Mesenchymal stem cell (in vitro differentiated cells and primary cell): ENCODE measurements around the gene C3orf20.

Experiments used
- DNase-seq: peaks from one replicate; pipeline ENCODE4 v3.0.0-alpha.2; 2013
- H2AFZ ChIP-seq: one replicate; pipeline ENCODE4 v1.6.1; 2013; ENCODE audit warnings: low read depth, mild to moderate bottlenecking, control low read depth, inconsistent platforms, low read length, moderate library complexity
- H2AK5ac ChIP-seq: 2 replicates; pipeline ENCODE4 v1.6.1; 2013; ENCODE audit warnings: low read length, moderate library complexity, mild to moderate bottlenecking, inconsistent platforms; ENCODE audit not compliant: severe bottlenecking
- H2BK120ac ChIP-seq: one replicate; pipeline ENCODE4 v1.6.1; 2013; ENCODE audit warnings: low read depth, mild to moderate bottlenecking, inconsistent platforms, low read length, moderate library complexity
- H2BK12ac ChIP-seq, 2 experiments: one replicate each; pipeline ENCODE4 v1.6.1; 2013; ENCODE audit warnings: inconsistent platforms in 2 of 2, low read length in 2 of 2, mild to moderate bottlenecking in 2 of 2, moderate library complexity in 2 of 2, control low read depth in 1 of 2
- H2BK15ac ChIP-seq: one replicate; pipeline ENCODE4 v1.6.1; 2013; ENCODE audit warnings: mild to moderate bottlenecking, low read depth, inconsistent platforms; ENCODE audit not compliant: poor library complexity, severe bottlenecking
- H2BK5ac ChIP-seq: 2 replicates; pipeline ENCODE4 v1.6.1; 2013; ENCODE audit warnings: low read depth, mild to moderate bottlenecking, low read length, control low read depth, inconsistent platforms; ENCODE audit not compliant: poor library complexity, severe bottlenecking
- H3K14ac ChIP-seq, 2 experiments: one replicate each; pipeline ENCODE4 v1.6.1; 2013; ENCODE audit warnings: inconsistent platforms in 2 of 2, low read length in 2 of 2, control low read depth in 1 of 2, mild to moderate bottlenecking in 1 of 2, moderate library complexity in 1 of 2
- H3K18ac ChIP-seq, 2 experiments: one replicate each; pipeline ENCODE4 v1.6.1; 2013; ENCODE audit warnings: inconsistent platforms in 2 of 2, low read length in 2 of 2, control low read depth in 1 of 2, low read depth in 1 of 2, mild to moderate bottlenecking in 1 of 2
- H3K23ac ChIP-seq, 2 experiments: one replicate each; pipeline ENCODE4 v1.6.1; 2013; ENCODE audit warnings: inconsistent platforms in 2 of 2, low read length in 2 of 2, mild to moderate bottlenecking in 2 of 2, moderate library complexity in 2 of 2, control low read depth in 1 of 2
- H3K27ac ChIP-seq: 2 replicates; pipeline ENCODE4 v1.5.1; 2013; ENCODE audit warnings: mild to moderate bottlenecking, moderate library complexity, low read length, control low read depth, inconsistent platforms; ENCODE audit not compliant: poor library complexity, severe bottlenecking
- H3K27me3 ChIP-seq, 2 experiments: 2 replicates each; pipeline versions ENCODE4 v1.6.1 to v1.7.0; 2013; ENCODE audit warnings: low read length in 2 of 2, mild to moderate bottlenecking in 2 of 2, moderate library complexity in 2 of 2, control low read depth in 1 of 2, inconsistent platforms in 1 of 2; ENCODE audit not compliant: control insufficient read depth in 1 of 2, insufficient read depth in 1 of 2
- H3K36me3 ChIP-seq, 2 experiments: 2 replicates each; pipeline versions ENCODE4 v1.6.1 to v1.7.0; 2013; ENCODE audit warnings: low read length in 2 of 2, control low read depth in 1 of 2, inconsistent platforms in 1 of 2, low read depth in 1 of 2, mild to moderate bottlenecking in 1 of 2; ENCODE audit not compliant: insufficient read depth in 2 of 2, control insufficient read depth in 1 of 2
- H3K4ac ChIP-seq, 2 experiments: one replicate each; pipeline ENCODE4 v1.6.1; 2013; ENCODE audit warnings: inconsistent platforms in 2 of 2, low read length in 2 of 2, mild to moderate bottlenecking in 2 of 2, moderate library complexity in 2 of 2, control low read depth in 1 of 2, low read depth in 1 of 2
- H3K4me1 ChIP-seq: 2 replicates; pipeline ENCODE4 v1.6.1; 2013; ENCODE audit warnings: low read depth, low read length, control low read depth; ENCODE audit not compliant: control insufficient read depth, insufficient read depth
- H3K4me2 ChIP-seq: 2 replicates; pipeline ENCODE4 v1.6.1; 2013; ENCODE audit warnings: low read length, mild to moderate bottlenecking, inconsistent platforms; ENCODE audit not compliant: poor library complexity, severe bottlenecking
- H3K4me3 ChIP-seq, 2 experiments: 2 replicates each; pipeline versions ENCODE4 v1.5.1 to v1.7.0; 2013; ENCODE audit warnings: low read length in 2 of 2, mild to moderate bottlenecking in 2 of 2, control low read depth in 1 of 2, low read depth in 1 of 2; ENCODE audit not compliant: insufficient read depth in 1 of 2
- H3K79me1 ChIP-seq: replicated peaks from 2 replicates; pipeline ENCODE4 v1.6.1; 2013; ENCODE audit warnings: mild to moderate bottlenecking, control low read depth, low read length, inconsistent platforms; ENCODE audit not compliant: poor library complexity, severe bottlenecking
- H3K9ac ChIP-seq: 2 replicates; pipeline ENCODE4 v1.7.0; 2013; ENCODE audit warnings: mild to moderate bottlenecking, low read length, moderate library complexity
- H3K9me3 ChIP-seq: 2 replicates; pipeline ENCODE4 v1.7.0; 2013; ENCODE audit warnings: mild to moderate bottlenecking, low read length; ENCODE audit not compliant: control insufficient read depth
- H4K8ac ChIP-seq: one replicate; pipeline ENCODE4 v1.6.1; 2013; ENCODE audit warnings: inconsistent platforms, mild to moderate bottlenecking, low read length, moderate library complexity
- H4K91ac ChIP-seq: one replicate; pipeline ENCODE4 v1.6.1; 2013; ENCODE audit warnings: mild to moderate bottlenecking, low read length, inconsistent platforms
- WGBS: methylation state at CpG from one replicate; pipeline ENCODE4 v1.1.7; 2013; ENCODE audit warnings: mixed read lengths; 5-methylcytosine and 5-hydroxymethylcytosine counted together

Gene C3orf20

DNA sequence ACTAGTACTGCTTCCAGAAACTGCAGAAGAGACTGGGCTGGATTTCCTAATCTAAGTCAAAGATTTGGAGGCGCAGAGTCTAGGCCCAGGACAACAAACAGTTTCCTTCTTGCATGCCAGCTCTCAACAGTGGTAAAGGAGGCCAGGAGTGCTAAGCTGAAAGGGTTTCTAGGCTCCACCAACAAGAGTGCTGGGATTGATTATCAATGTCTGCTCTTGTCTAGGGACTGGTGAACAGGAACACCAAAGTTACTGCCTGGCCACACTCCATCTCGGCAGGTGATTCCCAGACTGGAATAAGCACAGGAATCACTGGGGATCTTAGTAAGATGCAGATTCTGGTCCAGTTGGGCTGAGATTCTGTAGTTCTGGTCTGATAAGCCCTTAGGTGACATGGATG is 121.1 kb downstream of the C3orf20 start:
- H2AK5ac ChIP-seq, result no peak overlapping the region
- H3K18ac ChIP-seq, result no peak overlapping the region
- H3K27me3 ChIP-seq, result peaks cover 33 to 59% of the 10 kb centered on the region in 2 experiments
- no peak overlapping the region for H4K8ac ChIP-seq
- WGBS, result 91% methylated on average over 2 of the region's 2 CpGs
- no peaks in the 10 kb centered on the region for H3K4me1 ChIP-seq
- no peak overlapping the region for H3K4ac ChIP-seq
- no peak overlapping the region for H2BK120ac ChIP-seq
- H3K27ac ChIP-seq, result no peak overlapping the region
- H3K4me3 ChIP-seq, result no peak overlapping the region
- H3K9me3 ChIP-seq, result no peaks in the 10 kb centered on the region
- H3K36me3 ChIP-seq, result no peaks in the 10 kb centered on the region
- no peaks in the 10 kb centered on the region for H3K79me1 ChIP-seq
- H4K91ac ChIP-seq, result no peak overlapping the region
- no peak overlapping the region for H3K23ac ChIP-seq
- H3K4me2 ChIP-seq, result no peak overlapping the region
- DNase-seq, result no peak
- no peak overlapping the region for H2BK5ac ChIP-seq
- no peak overlapping the region for H3K9ac ChIP-seq
- H2BK12ac ChIP-seq, result no peak overlapping the region
- no peak overlapping the region for H2BK15ac ChIP-seq
- no peak overlapping the region for H2AFZ ChIP-seq
- H3K14ac ChIP-seq, result no peak overlapping the region

DNA sequence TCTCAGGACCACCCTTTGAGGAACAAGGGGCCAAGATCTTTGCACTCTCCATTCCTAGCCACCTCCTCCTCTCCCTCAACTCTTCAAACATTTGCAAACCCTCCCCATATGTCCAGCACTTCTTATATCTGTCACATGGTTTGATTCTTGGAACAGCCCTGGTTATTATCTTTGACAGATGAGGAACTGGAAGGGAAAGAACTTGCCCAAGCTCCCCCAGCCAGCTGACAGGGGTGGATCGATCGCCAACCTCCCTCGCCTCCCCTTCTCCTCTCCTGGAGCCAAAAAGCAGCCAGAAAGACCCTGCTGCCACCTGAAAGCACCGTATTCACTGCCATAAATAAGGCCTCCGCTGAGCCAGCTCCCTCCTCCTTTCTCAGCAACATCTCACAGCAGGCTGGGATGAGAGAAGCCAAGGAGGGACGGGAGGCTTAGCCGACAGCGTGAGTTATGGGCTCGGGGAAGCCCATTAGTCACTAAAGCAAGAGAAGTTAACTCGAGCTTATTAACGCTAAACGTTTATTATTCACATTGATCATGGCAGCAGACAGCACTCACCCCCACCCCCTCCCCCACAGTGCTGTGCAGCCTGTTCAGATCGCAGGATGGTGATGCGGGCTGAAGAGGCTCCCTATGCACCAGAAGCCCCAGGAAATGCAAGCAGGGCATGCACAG is 121.6 kb downstream of the C3orf20 start:
- H3K14ac ChIP-seq, result no peak overlapping the region
- H2BK120ac ChIP-seq, result no peak overlapping the region
- peak overlapping the region; percentile 30 for H4K8ac ChIP-seq
- no peak overlapping the region for H3K27ac ChIP-seq
- WGBS, result 69% methylated on average over 14 of the region's 14 CpGs
- DNase-seq, result no peak
- H2BK12ac ChIP-seq, result no peak overlapping the region
- peak overlapping the region; percentile 58 for H4K91ac ChIP-seq
- no peak overlapping the region for H2AK5ac ChIP-seq
- no peak overlapping the region for H2AFZ ChIP-seq
- no peaks in the 10 kb centered on the region for H3K79me1 ChIP-seq
- no peaks in the 10 kb centered on the region for H3K9me3 ChIP-seq
- H3K18ac ChIP-seq, result no peak overlapping the region
- peaks cover 39 to 55% of the 10 kb centered on the region in 2 experiments for H3K27me3 ChIP-seq
- no peak overlapping the region for H2BK5ac ChIP-seq
- H3K4me3 ChIP-seq, result no peak overlapping the region
- H3K4ac ChIP-seq, result no peak overlapping the region
- no peak overlapping the region for H3K4me2 ChIP-seq
- no peak overlapping the region for H2BK15ac ChIP-seq
- no peaks in the 10 kb centered on the region for H3K36me3 ChIP-seq
- H3K9ac ChIP-seq, result no peak overlapping the region
- H3K23ac ChIP-seq, result no peak overlapping the region
- H3K4me1 ChIP-seq, result no peaks in the 10 kb centered on the region

DNA sequence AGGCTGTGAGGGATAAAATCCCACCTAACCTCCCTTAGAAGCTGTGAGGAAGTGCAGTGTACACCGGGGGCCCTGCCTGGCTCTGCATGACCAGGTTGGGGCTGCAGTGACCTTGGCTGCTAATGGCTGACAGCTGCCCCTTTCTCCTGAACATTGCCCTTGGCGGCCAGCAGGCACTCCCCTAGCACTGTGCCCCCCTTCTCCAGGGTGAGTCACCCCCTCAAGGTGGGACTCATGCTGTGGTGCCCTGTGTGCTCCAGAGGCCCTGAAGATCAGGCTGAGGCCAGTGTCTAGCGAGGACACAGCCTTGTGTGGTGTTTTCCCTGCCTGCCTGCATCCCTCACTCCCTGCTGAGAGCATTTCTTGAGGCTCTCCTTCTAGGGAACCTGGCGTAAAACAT is 122.8 kb downstream of the C3orf20 start:
- Histone ChIP-seq H4K8ac (no peak overlapping the region), H3K4me3 (no peak overlapping the region), H3K27ac (no peak overlapping the region), H2BK5ac (no peak overlapping the region), H3K14ac (no peak overlapping the region), H3K23ac (no peak overlapping the region), H3K9me3 (no peaks in the 10 kb centered on the region), H3K18ac (no peak overlapping the region), H2BK12ac (no peak overlapping the region), H3K4me1 (no peaks in the 10 kb centered on the region), H2BK120ac (no peak overlapping the region), H2AK5ac (no peak overlapping the region), H3K79me1 (no peaks in the 10 kb centered on the region), H4K91ac (no peak overlapping the region), H3K9ac (no peak overlapping the region), H2BK15ac (no peak overlapping the region), H3K4me2 (no peak overlapping the region), H3K4ac (no peak overlapping the region), H3K27me3 (peaks cover 51 to 55% of the 10 kb centered on the region in 2 experiments), H3K36me3 (no peaks in the 10 kb centered on the region), H2AFZ (no peak overlapping the region)
- DNase-seq, result no peak
- WGBS, result 78% methylated on average over 4 of the region's 4 CpGs

DNA sequence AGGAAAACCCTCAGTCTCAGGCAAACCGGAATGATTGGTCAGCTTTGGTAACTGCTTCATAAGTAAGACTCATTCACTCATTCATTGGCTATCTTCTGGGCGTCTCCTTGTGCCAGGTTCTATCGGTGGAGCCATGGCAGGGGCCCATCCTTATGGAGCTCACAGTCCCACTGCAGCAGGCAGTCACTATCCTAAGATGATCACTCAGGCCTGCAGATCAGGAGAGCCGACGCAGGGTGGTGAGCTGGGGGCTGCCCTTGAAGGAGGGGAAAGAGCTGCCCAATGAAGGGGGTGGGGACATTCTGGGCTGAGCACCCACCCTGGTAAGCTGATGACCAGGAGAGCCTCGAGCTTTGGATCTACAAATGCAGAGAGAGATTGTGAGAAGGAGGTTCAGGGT is 123.3 kb downstream of the C3orf20 start:
- Histone ChIP-seq H3K36me3 (no peaks in the 10 kb centered on the region), H2BK15ac (no peak overlapping the region), H3K4ac (no peak overlapping the region), H3K23ac (no peak overlapping the region), H2BK120ac (no peak overlapping the region), H3K18ac (no peak overlapping the region), H4K91ac (no peak overlapping the region), H3K27me3 (peaks cover 53 to 56% of the 10 kb centered on the region in 2 experiments), H3K14ac (no peak overlapping the region), H3K79me1 (no peaks in the 10 kb centered on the region), H3K4me2 (no peak overlapping the region), H2AK5ac (no peak overlapping the region), H3K9me3 (no peaks in the 10 kb centered on the region), H3K4me3 (no peak overlapping the region), H3K9ac (no peak overlapping the region), H2AFZ (no peak overlapping the region), H2BK12ac (no peak overlapping the region), H4K8ac (no peak overlapping the region), H3K27ac (no peak overlapping the region), H2BK5ac (no peak overlapping the region), H3K4me1 (no peaks in the 10 kb centered on the region)
- WGBS, result 81% methylated on average over 6 of the region's 6 CpGs
- DNase-seq, result no peak
